Measurements from ENCODE around the gene ZSWIM5.
A peak's percentile ranks its signal among the peaks of the same experiment; 100 is the strongest.
"Not testable (repeated sequence)": the region's sequence is repeated elsewhere in the genome, so short reads cannot be mapped to it uniquely, and the experiment has no call there.

Gene ZSWIM5

DNA sequence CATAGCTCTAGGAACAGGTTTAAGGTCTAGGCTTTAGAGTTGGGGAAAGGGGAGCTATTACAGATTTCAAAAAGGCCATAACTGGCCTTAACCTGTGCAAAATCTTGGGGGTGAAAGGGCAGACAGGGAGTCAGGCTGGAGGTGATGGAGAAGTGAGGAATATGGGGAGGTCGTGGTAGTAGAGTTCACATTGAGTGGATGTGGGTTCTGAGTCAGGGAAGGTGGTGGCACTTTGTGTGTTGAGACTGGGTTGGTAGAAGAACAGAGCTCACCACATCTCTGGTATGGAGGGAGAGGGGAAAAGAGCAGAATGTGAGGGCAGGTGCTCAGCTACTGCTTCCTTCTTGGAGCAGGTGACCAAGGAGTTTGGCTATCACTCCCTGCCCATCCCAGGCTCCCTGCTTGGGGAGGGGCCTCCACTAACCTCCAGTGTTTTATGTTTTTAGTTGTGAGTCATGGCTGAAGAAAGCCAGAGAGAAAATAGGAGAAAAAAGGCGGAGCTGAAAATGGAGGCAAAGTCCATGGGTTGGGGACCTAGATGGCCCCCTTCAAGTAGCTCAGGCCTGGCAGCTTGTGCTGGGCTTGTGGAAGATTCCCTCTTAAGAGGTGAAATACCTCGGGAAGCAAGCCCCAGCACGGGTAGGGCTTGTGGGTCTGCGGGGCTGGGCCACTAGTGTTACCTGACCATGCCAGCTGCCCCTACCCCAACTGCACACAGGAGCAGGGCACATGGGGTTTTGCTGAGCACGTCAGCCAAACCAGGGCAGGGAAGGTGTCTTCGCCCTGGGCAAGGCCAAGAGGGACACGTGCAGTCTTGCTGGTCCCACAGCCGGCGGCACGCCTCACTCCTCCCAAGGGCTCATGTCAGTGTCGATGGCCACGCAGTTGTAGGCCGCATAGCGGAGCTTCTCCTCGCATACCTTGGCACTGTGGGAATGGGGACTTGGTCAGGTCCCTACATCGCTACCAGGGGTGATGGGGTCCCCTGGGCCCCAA is 203.5 kb downstream of the ZSWIM5 start (continued):
- TF ChIP-seq ZNF560 (tag by site-specific recombination; IDR thresholded peaks at IDR 0.05; ENCODE audit: borderline replicate concordance) = no peak
- TF ChIP-seq ZIC2 (tag by site-specific recombination; IDR thresholded peaks at IDR 0.05) = no peak
- no peak for TF ChIP-seq SCRT1 (tag by site-specific recombination; IDR thresholded peaks at IDR 0.05; ENCODE audit: borderline replicate concordance)
- TF ChIP-seq, protein P1, sequence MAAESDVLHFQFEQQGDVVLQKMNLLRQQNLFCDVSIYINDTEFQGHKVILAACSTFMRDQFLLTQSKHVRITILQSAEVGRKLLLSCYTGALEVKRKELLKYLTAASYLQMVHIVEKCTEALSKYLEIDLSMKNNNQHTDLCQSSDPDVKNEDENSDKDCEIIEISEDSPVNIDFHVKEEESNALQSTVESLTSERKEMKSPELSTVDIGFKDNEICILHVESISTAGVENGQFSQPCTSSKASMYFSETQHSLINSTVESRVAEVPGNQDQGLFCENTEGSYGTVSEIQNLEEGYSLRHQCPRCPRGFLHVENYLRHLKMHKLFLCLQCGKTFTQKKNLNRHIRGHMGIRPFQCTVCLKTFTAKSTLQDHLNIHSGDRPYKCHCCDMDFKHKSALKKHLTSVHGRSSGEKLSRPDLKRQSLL (tag by site-specific recombination; IDR thresholded peaks at IDR 0.05) = no peak
- no peak for TF ChIP-seq ZNF629 (tag by site-specific recombination; IDR thresholded peaks at IDR 0.05)
- no peak for TF ChIP-seq ZNF239 (tag by site-specific recombination; IDR thresholded peaks at IDR 0.05)
- no peak for TF ChIP-seq ZNF48 (tag by site-specific recombination; IDR thresholded peaks at IDR 0.05)

DNA sequence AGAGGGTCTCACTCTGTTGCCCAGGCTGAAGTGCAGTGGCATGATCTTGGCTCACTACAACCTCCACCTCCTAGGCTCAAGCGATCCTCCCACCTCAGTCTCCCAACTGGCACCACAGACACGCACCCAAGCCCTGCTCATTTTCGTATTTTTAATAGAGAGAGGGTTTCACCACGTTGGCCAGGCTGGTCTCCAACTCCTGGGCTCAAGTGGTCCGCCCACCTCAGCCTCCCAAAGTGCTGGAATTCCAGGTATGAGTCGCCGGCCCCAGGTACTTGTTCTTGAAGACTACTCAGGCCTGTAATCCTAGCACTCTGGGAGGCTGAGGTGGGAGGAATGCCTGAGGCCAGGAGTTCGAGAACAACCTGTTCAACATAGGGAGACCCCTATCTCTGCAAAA is 204.8 kb downstream of the ZSWIM5 start:
- CTCF ChIA-PET = not testable (repeated sequence)
- H3K36me3 ChIP-seq (ENCODE audit: control insufficient read depth in 2 of 2, insufficient read depth in 1 of 2, low read length in 2 of 2) = peaks cover 0 to 47% of the 10 kb centered on the region in 2 experiments; a peak in 1 of 3 replicates
- POLR2A ChIA-PET = interaction anchor here (2.0 kb wide), 1 partner anchor 10 kb away, joined by 9 read pairs; the partner anchor contains the start of genes HECTD3 and UROD

DNA sequence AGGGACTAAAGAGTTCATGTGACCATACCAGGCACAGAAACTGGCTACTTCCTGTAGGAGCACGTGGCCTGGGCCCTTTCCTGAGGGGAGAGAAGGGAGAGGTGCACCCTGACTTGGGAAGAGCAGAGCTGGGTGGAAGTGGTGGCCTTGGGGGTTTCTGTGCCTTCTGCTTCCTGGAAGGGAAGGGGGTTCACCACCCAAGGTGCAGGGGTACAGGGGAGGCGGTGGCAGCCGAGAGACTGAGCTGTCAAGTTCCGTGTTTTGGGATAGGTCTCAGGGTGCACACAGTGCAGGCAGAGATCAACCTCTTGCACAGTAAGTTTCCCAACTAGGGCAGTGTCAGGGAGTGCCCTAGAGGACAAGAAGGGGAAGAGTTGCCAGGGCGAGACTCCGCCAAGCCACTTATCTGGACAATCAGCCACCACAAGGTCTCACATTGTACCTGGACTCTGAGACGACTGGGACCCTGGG is 205.4 kb downstream of the ZSWIM5 start:
- peaks cover 0 to 43% of the 10 kb centered on the region in 2 experiments; a peak in 1 of 3 replicates for H3K36me3 ChIP-seq (ENCODE audit: control insufficient read depth in 2 of 2, insufficient read depth in 1 of 2, low read length in 2 of 2)
- no peak overlapping the region for H3K4me3 ChIP-seq (ENCODE audit: low read depth, low read length)
- H3K4me1 ChIP-seq (ENCODE audit: control insufficient read depth, insufficient read depth, low read length) = no peaks in the 10 kb centered on the region
- H3K9me3 ChIP-seq (ENCODE audit: control insufficient read depth, insufficient read depth, low read depth, low read length) = no peaks in the 10 kb centered on the region
- CTCF ChIA-PET = interaction anchor here (0.7 kb wide), 1 partner anchor 13 kb away, joined by 3 read pairs; no protein-coding TSS in a partner anchor
- POLR2A ChIA-PET = interaction anchor here (3.5 kb wide), 1 partner anchor 10 kb away, joined by 16 read pairs; the partner anchor contains the start of genes HECTD3 and UROD
- H3K27ac ChIP-seq (ENCODE audit: extremely low read depth, low read depth, low read length) = no peak overlapping the region
- TF ChIP-seq, protein P2, sequence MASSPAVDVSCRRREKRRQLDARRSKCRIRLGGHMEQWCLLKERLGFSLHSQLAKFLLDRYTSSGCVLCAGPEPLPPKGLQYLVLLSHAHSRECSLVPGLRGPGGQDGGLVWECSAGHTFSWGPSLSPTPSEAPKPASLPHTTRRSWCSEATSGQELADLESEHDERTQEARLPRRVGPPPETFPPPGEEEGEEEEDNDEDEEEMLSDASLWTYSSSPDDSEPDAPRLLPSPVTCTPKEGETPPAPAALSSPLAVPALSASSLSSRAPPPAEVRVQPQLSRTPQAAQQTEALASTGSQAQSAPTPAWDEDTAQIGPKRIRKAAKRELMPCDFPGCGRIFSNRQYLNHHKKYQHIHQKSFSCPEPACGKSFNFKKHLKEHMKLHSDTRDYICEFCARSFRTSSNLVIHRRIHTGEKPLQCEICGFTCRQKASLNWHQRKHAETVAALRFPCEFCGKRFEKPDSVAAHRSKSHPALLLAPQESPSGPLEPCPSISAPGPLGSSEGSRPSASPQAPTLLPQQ (tag by site-specific recombination; IDR thresholded peaks at IDR 0.05) = no peak
- TF ChIP-seq SP3 (tag by site-specific recombination; IDR thresholded peaks at IDR 0.05) (no peak), ZNF133 (tag by site-specific recombination; IDR thresholded peaks at IDR 0.05) (no peak), ZNF132 (tag by site-specific recombination; IDR thresholded peaks at IDR 0.05; ENCODE audit: borderline replicate concordance) (no peak), ZNF112 (tag by site-specific recombination; IDR thresholded peaks at IDR 0.05) (no peak), KLF8 (tag by site-specific recombination; IDR thresholded peaks at IDR 0.05) (no peak), BCL11A (tag by site-specific recombination; IDR thresholded peaks at IDR 0.05; ENCODE audit: low read depth) (no peak), PRDM1 (tag by site-specific recombination; IDR thresholded peaks at IDR 0.05) (no peak), ZNF768 (tag by site-specific recombination; IDR thresholded peaks at IDR 0.05) (no peak), ZNF777 (tag by site-specific recombination; IDR thresholded peaks at IDR 0.05; ENCODE audit: borderline replicate concordance) (no peak), RBAK (tag by site-specific recombination; IDR thresholded peaks at IDR 0.05) (no peak), ZNF623 (tag by site-specific recombination; IDR thresholded peaks at IDR 0.05) (no peak), ZNF366 (tag by site-specific recombination; conservative IDR thresholded peaks at IDR 0.05) (no peak), ZNF664 (tag by site-specific recombination; IDR thresholded peaks at IDR 0.05) (no peak)
- TF ChIP-seq, protein P3, sequence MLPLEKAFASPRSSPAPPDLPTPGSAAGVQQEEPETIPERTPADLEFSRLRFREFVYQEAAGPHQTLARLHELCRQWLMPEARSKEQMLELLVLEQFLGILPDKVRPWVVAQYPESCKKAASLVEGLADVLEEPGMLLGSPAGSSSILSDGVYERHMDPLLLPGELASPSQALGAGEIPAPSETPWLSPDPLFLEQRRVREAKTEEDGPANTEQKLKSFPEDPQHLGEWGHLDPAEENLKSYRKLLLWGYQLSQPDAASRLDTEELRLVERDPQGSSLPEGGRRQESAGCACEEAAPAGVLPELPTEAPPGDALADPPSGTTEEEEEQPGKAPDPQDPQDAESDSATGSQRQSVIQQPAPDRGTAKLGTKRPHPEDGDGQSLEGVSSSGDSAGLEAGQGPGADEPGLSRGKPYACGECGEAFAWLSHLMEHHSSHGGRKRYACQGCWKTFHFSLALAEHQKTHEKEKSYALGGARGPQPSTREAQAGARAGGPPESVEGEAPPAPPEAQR (tag by site-specific recombination; IDR thresholded peaks at IDR 0.05) = no peak
- TF ChIP-seq, protein P1 (tag by site-specific recombination; IDR thresholded peaks at IDR 0.05) = no peak
- TF ChIP-seq, protein P4, sequence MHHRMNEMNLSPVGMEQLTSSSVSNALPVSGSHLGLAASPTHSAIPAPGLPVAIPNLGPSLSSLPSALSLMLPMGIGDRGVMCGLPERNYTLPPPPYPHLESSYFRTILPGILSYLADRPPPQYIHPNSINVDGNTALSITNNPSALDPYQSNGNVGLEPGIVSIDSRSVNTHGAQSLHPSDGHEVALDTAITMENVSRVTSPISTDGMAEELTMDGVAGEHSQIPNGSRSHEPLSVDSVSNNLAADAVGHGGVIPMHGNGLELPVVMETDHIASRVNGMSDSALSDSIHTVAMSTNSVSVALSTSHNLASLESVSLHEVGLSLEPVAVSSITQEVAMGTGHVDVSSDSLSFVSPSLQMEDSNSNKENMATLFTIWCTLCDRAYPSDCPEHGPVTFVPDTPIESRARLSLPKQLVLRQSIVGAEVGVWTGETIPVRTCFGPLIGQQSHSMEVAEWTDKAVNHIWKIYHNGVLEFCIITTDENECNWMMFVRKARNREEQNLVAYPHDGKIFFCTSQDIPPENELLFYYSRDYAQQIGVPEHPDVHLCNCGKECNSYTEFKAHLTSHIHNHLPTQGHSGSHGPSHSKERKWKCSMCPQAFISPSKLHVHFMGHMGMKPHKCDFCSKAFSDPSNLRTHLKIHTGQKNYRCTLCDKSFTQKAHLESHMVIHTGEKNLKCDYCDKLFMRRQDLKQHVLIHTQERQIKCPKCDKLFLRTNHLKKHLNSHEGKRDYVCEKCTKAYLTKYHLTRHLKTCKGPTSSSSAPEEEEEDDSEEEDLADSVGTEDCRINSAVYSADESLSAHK (tag by site-specific recombination; IDR thresholded peaks at IDR 0.05) = no peak

More for the DNA sequence above, 204.8 kb downstream of the ZSWIM5 start:
- not testable (repeated sequence) for H3K27ac ChIP-seq (ENCODE audit: extremely low read depth, low read depth, low read length); H3K9me3 ChIP-seq (ENCODE audit: control insufficient read depth, insufficient read depth, low read depth, low read length); H3K4me3 ChIP-seq (ENCODE audit: low read depth, low read length); H3K4me1 ChIP-seq (ENCODE audit: control insufficient read depth, insufficient read depth, low read length)
- peak; percentile 73 for TF ChIP-seq ZNF121 (tag by site-specific recombination; IDR thresholded peaks at IDR 0.05)

All from HEK293 (cell line).